Left forelimb (tissue), 1 donor: ENCODE results near the gene GNAS-AS1.

ENCODE experiments used
- DNase-seq: peaks from one replicate; pipeline ENCODE4 v3.0.0-alpha.2; 2018; ENCODE audit warnings: low spot score

Gene GNAS-AS1

GRCh38 chr20:58808271-58809046 is 42.2 kb downstream of the GNAS-AS1 start:
- DNase-seq, result no peak

- DNase-seq, result no peak
Observed at GRCh38 chr20:58807801-58808200, 42.9 kb downstream of the GNAS-AS1 start.

- no peak for DNase-seq
Observed at GRCh38 chr20:58803533-58803932, 47.2 kb downstream of the GNAS-AS1 start.

GRCh38 chr20:58802061-58802460 is 48.6 kb downstream of the GNAS-AS1 start:
- DNase-seq, result no peak

GRCh38 chr20:58800134-58800871 is 50.4 kb downstream of the GNAS-AS1 start:
- no peak for DNase-seq

- no peak for DNase-seq
Observed at GRCh38 chr20:58797371-58798338, 53.0 kb downstream of the GNAS-AS1 start.

- no peak for DNase-seq
Observed at GRCh38 chr20:58795923-58796245, 54.8 kb downstream of the GNAS-AS1 start.

GRCh38 chr20:58795181-58795922 is 55.4 kb downstream of the GNAS-AS1 start:
- DNase-seq, result no peak

- no peak for DNase-seq
Observed at GRCh38 chr20:58794510-58795180, 56.1 kb downstream of the GNAS-AS1 start.

- DNase-seq, result no peak
Observed at GRCh38 chr20:58793512-58794420, 56.9 kb downstream of the GNAS-AS1 start.

GRCh38 chr20:58792426-58792825 is 58.3 kb downstream of the GNAS-AS1 start:
- no peak for DNase-seq

GRCh38 chr20:58791286-58791685 is 59.4 kb downstream of the GNAS-AS1 start:
- DNase-seq, result peak; percentile 77

GRCh38 chr20:58790454-58790853 is 60.2 kb downstream of the GNAS-AS1 start:
- DNase-seq, result no peak

- no peak for DNase-seq
Observed at GRCh38 chr20:58788896-58789544, 61.7 kb downstream of the GNAS-AS1 start.

- no peak for DNase-seq
Observed at GRCh38 chr20:58787211-58788005, 63.3 kb downstream of the GNAS-AS1 start.

GRCh38 chr20:58784321-58785074 is 66.2 kb downstream of the GNAS-AS1 start:
- DNase-seq, result no peak

GRCh38 chr20:58783511-58784011 is 67.1 kb downstream of the GNAS-AS1 start:
- peak; percentile 88 for DNase-seq

- no peak for DNase-seq
Observed at GRCh38 chr20:58781138-58781537, 69.6 kb downstream of the GNAS-AS1 start.
